IMR-90 (cell line): ENCODE results near the gene DDX31. TPM values are rescaled to one million over a fixed set of nuclear protein-coding genes. Genes with fewer than 3 reads are reported as not detected.
A peak's percentile ranks its signal among the peaks of the same experiment; 100 is the strongest.

ENCODE experiments used
- ATAC-seq: fragments of 200-7000 bp; cut with Tn5 transposase; 2 replicates; pipeline ENCODE4 v1.9.1; 2020; ENCODE audit warnings: low read depth, mild to moderate bottlenecking, moderate library complexity
- BruUV-seq: library from RNA; stranded (reverse); fragments of 400-500 nt; replicated peaks from 2 replicates; lab custom pipeline; 2021; lab: Mats Ljungman, UMichigan
- CTCF ChIA-PET: fragments of 300-600 bp; formaldehyde crosslinking; extraction: SDS; loops from one replicate; lab custom pipeline; 2021; ENCODE audit warnings: antibody characterized with exemption; lab: Yijun Ruan, JAX
- POLR2A ChIA-PET: fragments of 300-600 bp; sonication (Branson Sonifier 250); formaldehyde crosslinking; loops from one replicate; lab custom pipeline; 2022; ENCODE audit warnings: antibody characterized with exemption; ENCODE audit not compliant: unreplicated experiment; lab: Charles Lee
- DNase-seq: peaks from one replicate; pipeline ENCODE4 v3.0.0; 2013
- H2AFZ ChIP-seq: replicated peaks from 2 replicates; pipeline ENCODE3; 2013; ENCODE audit warnings: low read length, mild to moderate bottlenecking; ENCODE audit not compliant: poor library complexity
- H2AK5ac ChIP-seq: 2 replicates; pipeline ENCODE4 v1.6.1; 2013; ENCODE audit warnings: low read depth, low read length, inconsistent platforms
- H2AK9ac ChIP-seq: replicated peaks from 2 replicates; pipeline ENCODE3; 2013; ENCODE audit warnings: mild to moderate bottlenecking, low read depth, low read length, moderate library complexity; ENCODE audit not compliant: poor library complexity
- H2BK120ac ChIP-seq: 2 replicates; pipeline ENCODE4 v1.6.1; 2013; ENCODE audit warnings: low read depth, low read length, inconsistent platforms
- H2BK15ac ChIP-seq: 3 replicates; pipeline ENCODE4 v1.6.1; 2013; ENCODE audit warnings: low read depth, low read length, inconsistent platforms
- H2BK20ac ChIP-seq: 2 replicates; pipeline ENCODE4 v1.6.1; 2013; ENCODE audit warnings: low read depth, mild to moderate bottlenecking, inconsistent platforms, low read length, moderate library complexity
- H2BK5ac ChIP-seq: 2 replicates; pipeline ENCODE4 v1.6.1; 2013; ENCODE audit warnings: mild to moderate bottlenecking, low read depth, low read length, inconsistent platforms; ENCODE audit not compliant: poor library complexity, severe bottlenecking
- H3K14ac ChIP-seq: replicated peaks from 2 replicates; pipeline ENCODE4 v1.6.1; 2013; ENCODE audit warnings: low read depth, low read length, inconsistent platforms
- H3K18ac ChIP-seq: 2 replicates; pipeline ENCODE4 v1.6.1; 2013; ENCODE audit warnings: low read depth, low read length, control low read depth
- H3K23ac ChIP-seq: 2 replicates; pipeline ENCODE4 v1.6.1; 2013; ENCODE audit warnings: low read depth, low read length, inconsistent platforms
- H3K27ac ChIP-seq: 2 replicates; pipeline ENCODE4 v1.5.1; 2013; ENCODE audit warnings: mild to moderate bottlenecking, control low read depth, low read length; ENCODE audit not compliant: insufficient read depth
- H3K27me3 ChIP-seq: 2 replicates; pipeline ENCODE4 v1.6.1; 2013; ENCODE audit warnings: low read length; ENCODE audit not compliant: control insufficient read depth, insufficient read depth
- H3K36me3 ChIP-seq: 2 replicates; pipeline ENCODE4 v1.6.1; 2013; ENCODE audit warnings: low read length, mixed read lengths; ENCODE audit not compliant: control insufficient read depth, insufficient read depth
- H3K4ac ChIP-seq: 2 replicates; pipeline ENCODE4 v1.6.1; 2013; ENCODE audit warnings: low read depth, low read length, inconsistent platforms
- H3K4me1 ChIP-seq: 2 replicates; pipeline ENCODE4 v1.6.1; 2013; ENCODE audit warnings: low read length, mixed read lengths; ENCODE audit not compliant: control insufficient read depth, insufficient read depth
- H3K4me2 ChIP-seq: 2 replicates; pipeline ENCODE4 v1.6.1; 2013; ENCODE audit warnings: low read depth, mild to moderate bottlenecking, control low read depth, low read length, moderate library complexity
- H3K4me3 ChIP-seq: 2 replicates; pipeline ENCODE4 v1.5.1; 2013; ENCODE audit warnings: low read depth, mild to moderate bottlenecking, control low read depth, low read length, moderate library complexity; ENCODE audit not compliant: insufficient read depth
- H3K56ac ChIP-seq: 2 replicates; pipeline ENCODE4 v1.6.1; 2013; ENCODE audit warnings: low read length, inconsistent platforms; ENCODE audit not compliant: insufficient read depth; ENCODE audit errors: extremely low read depth
- H3K79me1 ChIP-seq, 2 experiments: 2 replicates each; pipeline ENCODE4 v1.6.1; 2013; ENCODE audit warnings: low read length in 2 of 2, inconsistent platforms in 1 of 2, low read depth in 1 of 2
- H3K9ac ChIP-seq: 2 replicates; pipeline ENCODE4 v1.6.1; 2013; ENCODE audit warnings: low read depth, low read length, control low read depth
- H3K9me1 ChIP-seq: 2 replicates; pipeline ENCODE4 v1.6.1; 2013; ENCODE audit warnings: low read length, inconsistent platforms; ENCODE audit not compliant: insufficient read depth
- H3K9me3 ChIP-seq: 2 replicates; pipeline ENCODE4 v1.6.1; 2013; ENCODE audit warnings: low read length; ENCODE audit not compliant: control insufficient read depth, insufficient read depth
- H4K20me1 ChIP-seq: 2 replicates; pipeline ENCODE4 v1.6.1; 2013; ENCODE audit warnings: low read length, inconsistent platforms; ENCODE audit not compliant: insufficient read depth
- H4K5ac ChIP-seq: 2 replicates; pipeline ENCODE4 v1.6.1; 2013; ENCODE audit warnings: mild to moderate bottlenecking, low read depth, low read length, control low read depth
- H4K8ac ChIP-seq, 2 experiments: 2 replicates each; pipeline ENCODE4 v1.6.1; 2013; ENCODE audit warnings: low read depth in 2 of 2, low read length in 2 of 2, control low read depth in 1 of 2, inconsistent platforms in 1 of 2
- H4K91ac ChIP-seq: 2 replicates; pipeline ENCODE4 v1.6.1; 2013; ENCODE audit warnings: low read depth, low read length, inconsistent platforms; ENCODE audit not compliant: insufficient read depth
- MAZ ChIP-seq: IDR thresholded peaks from 2 replicates; pipeline ENCODE4 v1.6.1; 2012; ENCODE audit warnings: low read depth, mild to moderate bottlenecking, low read length, improper control_type of control experiment, moderate library complexity, borderline replicate concordance
- SMC3 ChIP-seq: fragments of 150-350 bp; IDR thresholded peaks from 2 replicates; pipeline ENCODE4 v1.6.1; 2016; ENCODE audit warnings: low read depth, mild to moderate bottlenecking, antibody characterized with exemption, low read length, moderate library complexity
- WGBS, 2 experiments: methylation state at CpG; one replicate each; pipeline versions ENCODE4 v1.1.5 to v1.1.7; 2013; ENCODE audit warnings: missing lambda C conversion rate in 2 of 2; ENCODE audit not compliant: insufficient read length in 1 of 2; ENCODE audit errors: extremely low coverage in 2 of 2; 5-methylcytosine and 5-hydroxymethylcytosine counted together
- dilution Hi-C: fragments of 300-500 bp; cut with HindIII; formaldehyde crosslinking; loops from one replicate; pipeline ENCODE4 v1.14.3; 2018; ENCODE audit warnings: low sequenced_read_pairs; ENCODE audit not compliant: unreplicated experiment
- in situ Hi-C: fragments of 300-500 bp; cut with MboI; formaldehyde crosslinking; loops from 3 replicates; pipeline ENCODE4 v1.14.3; 2019; ENCODE audit warnings: low sequenced_read_pairs, inconsistent platforms, mixed read lengths
- intact Hi-C: fragments of 100-400 bp; cut with micrococcal nuclease; formaldehyde crosslinking; loops from 2 replicates; pipeline ENCODE4 v1.10.0; 2022
- polyA plus RNA-seq, 3 experiments: library from polyadenylated mRNA; depleted of rRNA; stranded (reverse); fragments of >200 nt; gene quantifications; 2 replicates each; pipeline ENCODE4 v1.2.3, GENCODE V29; 2012; ENCODE audit warnings: low replicate concordance in 1 of 3
- total RNA-seq: library from RNA; depleted of rRNA; stranded (reverse); fragments of >200 nt; gene quantifications from 2 replicates; pipeline ENCODE4 v1.2.3, GENCODE V29; 2012

DDX31 gene
- total and polyA plus RNA-seq, 2 of the 4 experiments (the other 2 are of a cell fraction): 10.7 to 14.0 TPM

DNA sequence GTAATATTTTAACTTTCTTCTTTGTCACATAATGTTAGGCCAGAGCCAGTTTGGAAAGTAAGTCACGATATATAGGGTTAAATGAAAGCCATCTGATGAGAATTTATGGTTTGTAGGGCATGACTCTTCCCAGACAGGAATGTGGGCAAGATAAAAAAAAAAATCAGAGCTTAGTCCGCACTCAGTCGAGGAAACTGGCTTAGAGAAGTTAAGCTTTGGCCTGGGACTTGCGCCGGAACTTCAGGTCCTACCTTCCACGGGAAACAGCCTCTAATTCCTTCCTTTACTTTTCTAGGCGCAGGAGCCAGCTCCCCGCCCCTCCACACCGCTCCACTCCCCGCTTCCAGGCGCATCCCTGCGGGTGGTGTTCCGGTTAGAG is 475 bp downstream of the DDX31 start:
- H3K4me3 ChIP-seq: peak overlapping the region; percentile 72
- H2AK5ac ChIP-seq: peak overlapping the region; percentile 68
- no peak overlapping the region for H2BK20ac ChIP-seq
- intact Hi-C loops: loop anchor here (5.0 kb wide), 1 partner anchor 233 kb away; no protein-coding TSS in a partner anchor
- peak overlapping the region; percentile 100 for H2AFZ ChIP-seq
- no peak overlapping the region; the same call in 2 of the 3 replicates for H2BK15ac ChIP-seq
- peak overlapping the region; percentile 99 for H2AK9ac ChIP-seq
- 0 out of 2 replicates have a peak overlapping the region, but pooled peaks have one; percentile 74 for H2BK120ac ChIP-seq
- H4K91ac ChIP-seq: peak overlapping the region; percentile 98; the same call in 1 of the 2 replicates
- peak overlapping the region; percentile 95 for H3K27ac ChIP-seq
- peak overlapping the region; percentile 88 for H2BK5ac ChIP-seq
- 4% methylated on average over 9 of the region's 13 CpGs; no CpG with 5 or more reads in 1 of the 2 experiments for WGBS, 2 experiments
- ATAC-seq: peak; percentile 45
- H3K4ac ChIP-seq: peak overlapping the region; percentile 83
- peaks cover 10% of the 10 kb centered on the region for H3K9me1 ChIP-seq
- in situ Hi-C loops: no loop called here
- H3K36me3 ChIP-seq: no peaks in the 10 kb centered on the region
- no TSS peak for BruUV-seq
- peak; percentile 78 for TF ChIP-seq MAZ
- TF ChIP-seq SMC3: no peak
- ChIA-PET POLR2A (interaction anchor here (0.6 kb wide), 1 partner anchor 17 kb away, joined by 3 read pairs; no protein-coding TSS in a partner anchor), CTCF (no interaction called here)
- DNase-seq: no peak
- H3K14ac ChIP-seq: peak overlapping the region; percentile 81
- H3K4me1 ChIP-seq: peaks cover 2% of the 10 kb centered on the region; the same call in 1 of the 2 replicates
- H3K56ac ChIP-seq: peak overlapping the region; percentile 57; the same call in 1 of the 2 replicates
- peak overlapping the region; percentile 68 for H3K4me2 ChIP-seq
- peaks cover 19 to 66% of the 10 kb centered on the region in 2 experiments for H3K79me1 ChIP-seq
- H4K5ac ChIP-seq: no peak overlapping the region
- H4K8ac ChIP-seq: peak overlapping the region; percentile 91 to 99; a peak in 3 of 4 replicates
- dilution Hi-C loops: no loop called here
- H3K9me3 ChIP-seq: no peaks in the 10 kb centered on the region
- peak overlapping the region; percentile 76 for H3K9ac ChIP-seq
- peaks cover 49% of the 10 kb centered on the region for H4K20me1 ChIP-seq
- H3K23ac ChIP-seq: peak overlapping the region; percentile 80
- no peak overlapping the region for H3K18ac ChIP-seq
- H3K27me3 ChIP-seq: no peaks in the 10 kb centered on the region
